GM10248 (cell line): Measurements from ENCODE around the gene ATP9B.

Source experiments
- CTCF ChIA-PET: fragments of 300-600 bp; sonication (Branson Sonifier 250); formaldehyde crosslinking; extraction: SDS; loops from one replicate; lab custom pipeline; 2021; ENCODE audit warnings: antibody characterized with exemption; lab: Yijun Ruan, JAX
- POLR2A ChIA-PET: fragments of 350-650 bp; sonication (Branson Sonifier 250); formaldehyde crosslinking; extraction: SDS; loops from one replicate; lab custom pipeline; 2020; ENCODE audit warnings: antibody characterized with exemption; lab: Yijun Ruan, JAX
- DNase-seq: peaks from one replicate; pipeline ENCODE4 v3.0.0; 2012; ENCODE audit errors: extremely low spot score
- TF ChIP-seq, protein P1 (sequence below): IDR thresholded peaks from 2 replicates; pipeline ENCODE4 v1.5.1; 2012; ENCODE audit warnings: mild to moderate bottlenecking, low read depth; ENCODE audit errors: extremely low read depth, missing control alignments, control extremely low read depth

Gene ATP9B

DNA sequence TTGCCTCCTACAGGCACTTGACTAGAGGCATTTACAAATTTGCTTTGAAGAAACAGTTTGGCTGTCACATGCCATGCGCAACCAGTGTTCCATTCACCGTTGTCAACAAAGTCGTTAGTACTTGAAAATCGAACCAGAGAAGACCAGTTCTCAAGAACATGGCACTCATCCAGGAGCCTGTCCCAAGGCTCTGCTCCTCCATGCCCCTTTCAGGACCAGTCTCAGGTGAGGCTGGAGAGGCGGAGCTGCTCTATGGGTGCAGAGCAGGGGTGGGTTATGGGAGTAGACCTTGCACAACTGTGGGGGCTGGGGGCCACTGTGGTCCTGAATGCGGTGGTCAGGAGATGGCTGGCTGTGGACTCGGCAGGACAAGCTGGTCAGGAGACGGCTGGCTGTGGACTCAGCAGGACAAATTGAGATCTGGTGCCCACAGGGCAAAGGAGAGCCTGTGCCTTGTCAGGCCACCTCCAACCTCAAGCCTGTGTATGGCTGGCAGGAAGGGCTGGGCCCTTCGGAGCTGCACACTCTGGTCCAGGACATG lies 12.3 kb upstream of the ATP9B start:
- no peak for DNase-seq

GRCh38 chr18:79058007-79058406 lies 11.2 kb upstream of the ATP9B start:
- TF ChIP-seq, protein P1, sequence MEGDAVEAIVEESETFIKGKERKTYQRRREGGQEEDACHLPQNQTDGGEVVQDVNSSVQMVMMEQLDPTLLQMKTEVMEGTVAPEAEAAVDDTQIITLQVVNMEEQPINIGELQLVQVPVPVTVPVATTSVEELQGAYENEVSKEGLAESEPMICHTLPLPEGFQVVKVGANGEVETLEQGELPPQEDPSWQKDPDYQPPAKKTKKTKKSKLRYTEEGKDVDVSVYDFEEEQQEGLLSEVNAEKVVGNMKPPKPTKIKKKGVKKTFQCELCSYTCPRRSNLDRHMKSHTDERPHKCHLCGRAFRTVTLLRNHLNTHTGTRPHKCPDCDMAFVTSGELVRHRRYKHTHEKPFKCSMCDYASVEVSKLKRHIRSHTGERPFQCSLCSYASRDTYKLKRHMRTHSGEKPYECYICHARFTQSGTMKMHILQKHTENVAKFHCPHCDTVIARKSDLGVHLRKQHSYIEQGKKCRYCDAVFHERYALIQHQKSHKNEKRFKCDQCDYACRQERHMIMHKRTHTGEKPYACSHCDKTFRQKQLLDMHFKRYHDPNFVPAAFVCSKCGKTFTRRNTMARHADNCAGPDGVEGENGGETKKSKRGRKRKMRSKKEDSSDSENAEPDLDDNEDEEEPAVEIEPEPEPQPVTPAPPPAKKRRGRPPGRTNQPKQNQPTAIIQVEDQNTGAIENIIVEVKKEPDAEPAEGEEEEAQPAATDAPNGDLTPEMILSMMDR = no peak
- CTCF ChIA-PET = interaction anchor here (1.2 to 1.5 kb wide), 2 partner anchors 51 to 190 kb away, joined by 3 to 5 read pairs; no protein-coding TSS in a partner anchor
- POLR2A ChIA-PET = interaction anchor here (0.6 kb wide), 1 partner anchor 10 kb away, joined by 6 read pairs; no protein-coding TSS in a partner anchor
- DNase-seq = peak; percentile 52

More for the DNA sequence above, 12.3 kb upstream of the ATP9B start:
- ChIA-PET CTCF (no interaction called here), POLR2A (no interaction called here)
- TF ChIP-seq, protein P1 = no peak

DNA sequence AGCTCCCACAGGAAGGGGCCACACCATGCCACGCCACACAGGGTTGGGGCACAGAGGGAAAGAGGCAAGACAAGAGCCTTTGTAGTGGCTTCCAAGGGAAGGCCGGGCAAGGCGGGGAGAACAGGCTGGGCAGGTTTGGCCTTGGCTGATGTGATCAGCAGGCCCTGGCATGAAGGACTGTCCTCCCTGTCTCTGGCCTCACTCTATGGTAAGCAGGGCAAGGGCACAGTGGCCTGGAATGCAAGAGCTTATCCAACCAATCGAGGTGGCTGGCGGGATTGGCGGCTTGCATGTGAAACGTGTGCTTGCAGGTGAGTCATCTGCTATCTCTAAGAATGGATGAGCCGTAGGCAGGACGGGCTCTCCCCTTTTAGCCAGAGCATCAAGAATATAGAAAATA lies 6.4 kb upstream of the ATP9B start:
- CTCF ChIA-PET = interaction anchor here (0.9 to 1.4 kb wide), 2 partner anchors 12 to 14 kb away, joined by 3 to 4 read pairs; no protein-coding TSS in a partner anchor
- TF ChIP-seq, protein P1 = no peak
- no peak for DNase-seq
- POLR2A ChIA-PET = no interaction called here

GRCh38 chr18:79064228-79064627 lies 5.0 kb upstream of the ATP9B start:
- TF ChIP-seq, protein P1 = no peak
- ChIA-PET POLR2A (no interaction called here), CTCF (no interaction called here)
- no peak for DNase-seq

GRCh38 chr18:79065802-79066201 lies 3.4 kb upstream of the ATP9B start:
- DNase-seq = no peak
- POLR2A ChIA-PET = no interaction called here
- CTCF ChIA-PET = no interaction called here
- TF ChIP-seq, protein P1 = no peak

- CTCF ChIA-PET = no interaction called here
- POLR2A ChIA-PET = interaction anchor here (0.6 kb wide), 1 partner anchor 9 kb away, joined by 6 read pairs; no protein-coding TSS in a partner anchor
Measured at GRCh38 chr18:79067611-79068010, 1.6 kb upstream of the ATP9B start.

More at GRCh38 chr18:79067611-79068010, 1.6 kb upstream of the ATP9B start:
- TF ChIP-seq, protein P1 = no peak
- no peak for DNase-seq
